IPS-20b (cell line): ENCODE measurements around the gene ALDH5A1.

Experiments used
- H3K27ac ChIP-seq: one replicate; pipeline ENCODE4 v1.5.1; 2013; ENCODE audit warnings: low read length
- H3K27me3 ChIP-seq: 2 replicates; pipeline ENCODE4 v1.6.1; 2013; ENCODE audit warnings: mild to moderate bottlenecking, low read length, inconsistent platforms; ENCODE audit not compliant: insufficient read depth
- H3K36me3 ChIP-seq: 2 replicates; pipeline ENCODE4 v1.6.1; 2013; ENCODE audit warnings: low read depth, mild to moderate bottlenecking, inconsistent platforms, low read length, moderate library complexity; ENCODE audit not compliant: insufficient read depth
- H3K4me1 ChIP-seq: 2 replicates; pipeline ENCODE4 v1.6.1; 2013; ENCODE audit warnings: mild to moderate bottlenecking, control low read depth, inconsistent platforms, low read length, moderate library complexity; ENCODE audit not compliant: insufficient read depth
- H3K4me3 ChIP-seq: 2 replicates; pipeline ENCODE4 v1.5.1; 2013; ENCODE audit warnings: mild to moderate bottlenecking, low read length, inconsistent platforms
- H3K9ac ChIP-seq: 2 replicates; pipeline ENCODE4 v1.6.1; 2013; ENCODE audit warnings: low read depth, mild to moderate bottlenecking, inconsistent platforms, low read length, moderate library complexity
- H3K9me3 ChIP-seq: 2 replicates; pipeline ENCODE4 v1.6.1; 2013; ENCODE audit warnings: mild to moderate bottlenecking, low read depth, low read length, inconsistent platforms; ENCODE audit not compliant: insufficient read depth

Gene ALDH5A1

GRCh38 chr6:24583463-24584381 lies 89.0 kb downstream of the ALDH5A1 start:
- Histone ChIP-seq H3K27ac (no peak overlapping the region), H3K27me3 (no peaks in the 10 kb centered on the region), H3K9me3 (no peaks in the 10 kb centered on the region), H3K4me3 (no peak overlapping the region), H3K9ac (no peak overlapping the region), H3K36me3 (no peaks in the 10 kb centered on the region), H3K4me1 (peaks cover 17% of the 10 kb centered on the region; the same call in 1 of the 2 replicates)

GRCh38 chr6:24584382-24584720 lies 89.6 kb downstream of the ALDH5A1 start:
- no peak overlapping the region for H3K27ac ChIP-seq
- H3K4me3 ChIP-seq, result no peak overlapping the region
- H3K36me3 ChIP-seq, result no peaks in the 10 kb centered on the region
- no peaks in the 10 kb centered on the region for H3K9me3 ChIP-seq
- no peak overlapping the region for H3K9ac ChIP-seq
- H3K27me3 ChIP-seq, result no peaks in the 10 kb centered on the region
- peaks cover 19% of the 10 kb centered on the region; the same call in 1 of the 2 replicates for H3K4me1 ChIP-seq
